H1 (cell line): ENCODE data around the gene HOGA1. TPM values are rescaled to one million over a fixed set of nuclear protein-coding genes. Genes with fewer than 3 reads are reported as not detected.

ENCODE experiments used
- CTCF ChIA-PET: fragments of 300-600 bp; sonication (Branson Sonifier 250); formaldehyde crosslinking; loops from one replicate; lab custom pipeline; 2021; ENCODE audit not compliant: partially characterized antibody; lab: Charles Lee
- POLR2A ChIA-PET: fragments of 300-600 bp; sonication (Branson Sonifier 250); formaldehyde crosslinking; loops from one replicate; lab custom pipeline; 2021; ENCODE audit warnings: inconsistent platforms; ENCODE audit not compliant: partially characterized antibody; lab: Charles Lee
- DNase-seq, 2 experiments: peaks; one replicate each; pipeline versions ENCODE4 v3.0.0 to v3.0.0-alpha.2; 2010 to 2022; ENCODE audit warnings: low spot score in 2 of 2, low read depth in 1 of 2, mixed read lengths in 1 of 2
- FAIRE-seq: peaks from 2 replicates; lab custom pipeline; 2011; peaks lifted over from hg19 to GRCh38; lab: Jason Lieb, UNC
- H2AFZ ChIP-seq: 2 replicates; pipeline ENCODE4 v1.8.1; 2012; ENCODE audit warnings: low read length, inconsistent platforms
- H2AK5ac ChIP-seq: 2 replicates; pipeline ENCODE4 v1.6.1; 2013; ENCODE audit warnings: low read depth, low read length
- H2BK120ac ChIP-seq: replicated peaks from 2 replicates; pipeline ENCODE3; 2013; ENCODE audit warnings: low read depth, low read length, inconsistent platforms
- H2BK12ac ChIP-seq: 2 replicates; pipeline ENCODE4 v1.6.1; 2013; ENCODE audit warnings: low read depth, low read length
- H2BK15ac ChIP-seq: 2 replicates; pipeline ENCODE4 v1.6.1; 2013; ENCODE audit warnings: low read length
- H2BK20ac ChIP-seq: 2 replicates; pipeline ENCODE4 v1.6.1; 2013; ENCODE audit warnings: low read length
- H2BK5ac ChIP-seq: 2 replicates; pipeline ENCODE4 v1.6.1; 2013; ENCODE audit warnings: low read depth, low read length
- H3K14ac ChIP-seq: 2 replicates; pipeline ENCODE4 v1.6.1; 2013; ENCODE audit warnings: inconsistent platforms; ENCODE audit not compliant: insufficient read length
- H3K18ac ChIP-seq: 2 replicates; pipeline ENCODE4 v1.6.1; 2013; ENCODE audit warnings: low read length; ENCODE audit errors: extremely low read depth
- H3K23ac ChIP-seq: 2 replicates; pipeline ENCODE4 v1.6.1; 2013; ENCODE audit warnings: inconsistent platforms; ENCODE audit not compliant: insufficient read length
- H3K23me2 ChIP-seq: 2 replicates; pipeline ENCODE4 v1.6.1; 2013; ENCODE audit warnings: low read depth, low read length
- H3K27ac ChIP-seq: 2 replicates; pipeline ENCODE4 v1.6.1; 2011; ENCODE audit warnings: low read depth, low read length, inconsistent platforms
- H3K27me3 ChIP-seq, 4 experiments: replicated peaks in 1 of 4; 1 replicate in 1 of 4; 2 replicates in 3 of 4; pipeline versions ENCODE4 v1.6.1 to v1.8.1; 2011 to 2013; ENCODE audit warnings: low read length in 3 of 4, mild to moderate bottlenecking in 3 of 4, inconsistent platforms in 2 of 4, mixed read lengths in 2 of 4, moderate library complexity in 1 of 4; ENCODE audit not compliant: control insufficient read depth in 3 of 4, insufficient read depth in 3 of 4; ENCODE audit errors: extremely low read depth in 1 of 4
- H3K36me3 ChIP-seq, 4 experiments: 2 replicates each; pipeline versions ENCODE4 v1.6.1 to v1.8.1; 2011 to 2013; ENCODE audit warnings: mild to moderate bottlenecking in 4 of 4, low read length in 3 of 4, moderate library complexity in 2 of 4, control low read depth in 1 of 4, inconsistent platforms in 1 of 4; ENCODE audit not compliant: insufficient read depth in 4 of 4, control insufficient read depth in 2 of 4
- H3K4ac ChIP-seq: replicated peaks from 2 replicates; pipeline ENCODE3; 2013; ENCODE audit warnings: low read length, low read depth, mixed read lengths, inconsistent platforms; ENCODE audit not compliant: insufficient read length
- H3K4me1 ChIP-seq, 4 experiments: replicated peaks in 1 of 4; 1 replicate in 1 of 4; 2 replicates in 3 of 4; pipeline versions ENCODE4 v1.6.1 to v1.8.1; 2011 to 2013; ENCODE audit warnings: low read length in 3 of 4, inconsistent platforms in 2 of 4, mixed read lengths in 1 of 4; ENCODE audit not compliant: insufficient read depth in 4 of 4, control insufficient read depth in 3 of 4
- H3K4me2 ChIP-seq, 2 experiments: 2 replicates each; pipeline versions ENCODE4 v1.6.1 to v1.8.1; 2011 to 2013; ENCODE audit warnings: low read depth in 2 of 2, low read length in 2 of 2, control low read depth in 1 of 2, inconsistent platforms in 1 of 2, mild to moderate bottlenecking in 1 of 2; ENCODE audit not compliant: insufficient read depth in 1 of 2
- H3K4me3 ChIP-seq, 4 experiments: fragments of 200-600, 300-600 bp in 1 of 4; sonication (generic), shearing (Covaris generic), sonication (Bioruptor Twin) in 1 of 4; 2 replicates each; pipeline versions ENCODE4 v1.5.1 to v1.8.1; 2011 to 2016; ENCODE audit warnings: low read length in 4 of 4, low read depth in 3 of 4, control low read depth in 2 of 4, inconsistent platforms in 2 of 4, mild to moderate bottlenecking in 2 of 4, mixed read lengths in 1 of 4, moderate library complexity in 1 of 4; ENCODE audit not compliant: insufficient read depth in 2 of 4; ENCODE audit errors: extremely low read depth in 1 of 4
- H3K56ac ChIP-seq: replicated peaks from 2 replicates; pipeline ENCODE3; 2013; ENCODE audit warnings: low read depth, mild to moderate bottlenecking, mixed read lengths, low read length, inconsistent platforms; ENCODE audit not compliant: insufficient read length
- H3K79me1 ChIP-seq: 2 replicates; pipeline ENCODE4 v1.6.1; 2013; ENCODE audit warnings: low read depth, low read length, control low read depth
- H3K79me2 ChIP-seq, 2 experiments: 2 replicates each; pipeline versions ENCODE4 v1.6.1 to v1.8.1; 2012 to 2013; ENCODE audit warnings: low read length in 2 of 2, mild to moderate bottlenecking in 2 of 2, inconsistent platforms in 1 of 2; ENCODE audit not compliant: insufficient read depth in 2 of 2, control insufficient read depth in 1 of 2
- H3K9ac ChIP-seq, 4 experiments: replicated peaks in 1 of 4; 1 replicate in 1 of 4; 2 replicates in 3 of 4; pipeline versions ENCODE4 v1.6.1 to v1.8.1; 2011 to 2013; ENCODE audit warnings: low read depth in 3 of 4, low read length in 3 of 4, control low read depth in 2 of 4, mild to moderate bottlenecking in 2 of 4, moderate library complexity in 2 of 4, inconsistent platforms in 1 of 4; ENCODE audit errors: extremely low read depth in 1 of 4
- H3K9me3 ChIP-seq, 2 experiments: 2 replicates each; pipeline versions ENCODE4 v1.6.1 to v1.8.1; 2012 to 2013; ENCODE audit warnings: mild to moderate bottlenecking in 2 of 2, moderate library complexity in 2 of 2, control low read depth in 1 of 2, inconsistent platforms in 1 of 2, low read depth in 1 of 2, low read length in 1 of 2, mixed read lengths in 1 of 2; ENCODE audit not compliant: insufficient read depth in 2 of 2
- H4K20me1 ChIP-seq, 2 experiments: replicated peaks in 1 of 2; 2 replicates each; pipeline versions ENCODE3 to v1.8.1; 2011 to 2013; ENCODE audit warnings: inconsistent platforms in 2 of 2, low read length in 2 of 2, mild to moderate bottlenecking in 1 of 2; ENCODE audit not compliant: insufficient read depth in 2 of 2, control insufficient read depth in 1 of 2
- H4K5ac ChIP-seq: 2 replicates; pipeline ENCODE4 v1.6.1; 2013; ENCODE audit warnings: low read length, low read depth, mixed read lengths, inconsistent platforms; ENCODE audit not compliant: insufficient read length
- H4K8ac ChIP-seq: 2 replicates; pipeline ENCODE4 v1.8.0; 2013; ENCODE audit warnings: mild to moderate bottlenecking, moderate library complexity, low read length, inconsistent platforms; ENCODE audit not compliant: insufficient read depth; ENCODE audit errors: extremely low read depth
- H4K91ac ChIP-seq: replicated peaks from 2 replicates; pipeline ENCODE3; 2013; ENCODE audit warnings: low read length, mixed read lengths, inconsistent platforms; ENCODE audit not compliant: insufficient read length
- BCL11A ChIP-seq, 2 experiments: IDR thresholded peaks; one replicate each; pipeline ENCODE4 v1.6.1; 2011; ENCODE audit warnings: low read depth in 2 of 2, low read length in 2 of 2, mild to moderate bottlenecking in 2 of 2
- CTBP2 ChIP-seq: IDR thresholded peaks from 2 replicates; pipeline ENCODE4 v1.7.0; 2011; ENCODE audit warnings: borderline replicate concordance, mild to moderate bottlenecking, moderate library complexity, mixed read lengths, low read length; ENCODE audit not compliant: insufficient read depth, insufficient read length
- EZH2 ChIP-seq: fragments of 200-600 bp; sonication (generic); IDR thresholded peaks from 2 replicates; pipeline ENCODE4 v1.7.1; 2012; ENCODE audit warnings: low read depth, mild to moderate bottlenecking, moderate library complexity, low read length, inconsistent platforms; ENCODE audit not compliant: severe bottlenecking
- NANOG ChIP-seq: IDR thresholded peaks from 2 replicates; pipeline ENCODE4 v1.6.1; 2011; ENCODE audit warnings: low read length, low read depth, mild to moderate bottlenecking, inconsistent platforms; ENCODE audit not compliant: insufficient read depth, poor library complexity, severe bottlenecking
- NRF1 ChIP-seq: IDR thresholded peaks from 2 replicates; pipeline ENCODE4 v1.6.1; 2011; ENCODE audit warnings: mild to moderate bottlenecking, low read depth, low read length, improper control_type of control experiment
- RFX5 ChIP-seq: IDR thresholded peaks from 2 replicates; pipeline ENCODE4 v1.6.1; 2011; ENCODE audit warnings: low read depth, low read length, improper control_type of control experiment, borderline replicate concordance
- SIX5 ChIP-seq: IDR thresholded peaks from 2 replicates; pipeline ENCODE4 v1.6.1; 2011; ENCODE audit warnings: mild to moderate bottlenecking, low read depth, low read length
- TEAD4 ChIP-seq: IDR thresholded peaks from 2 replicates; pipeline ENCODE4 v1.6.1; 2012; ENCODE audit warnings: low read depth, low read length, inconsistent platforms, mixed read lengths
- WGBS, 2 experiments: shearing (Covaris generic) in 1 of 2; methylation state at CpG; one replicate each; pipeline versions ENCODE4 v1.1.6 to v1.1.7; 2013 to 2015; ENCODE audit warnings: low lambda C conversion rate in 2 of 2, mixed read lengths in 2 of 2, inconsistent platforms in 1 of 2, low coverage in 1 of 2, missing lambda C conversion rate in 1 of 2; ENCODE audit not compliant: insufficient replicate concordance in 2 of 2, insufficient coverage in 1 of 2, insufficient read length in 1 of 2; ENCODE audit errors: extremely low coverage in 1 of 2, missing lambda C conversion rate in 1 of 2; 5-methylcytosine and 5-hydroxymethylcytosine counted together
- polyA plus RNA-seq, 7 experiments: library from polyadenylated mRNA; depleted of rRNA in 3 of 7; stranded (reverse) in 5 of 7; unstranded in 2 of 7; fragments of >200 nt in 5 of 7; fragments of 200-250 nt in 2 of 7; gene quantifications; 1 replicate in 5 of 7; 2 replicates in 1 of 7; 4 replicates in 1 of 7; pipeline versions ENCODE4 v1.2.1 to v1.2.3, GENCODE V29; 2011 to 2013; ENCODE audit warnings: missing spikeins in 2 of 7, mixed read lengths in 2 of 7
- total RNA-seq: library from RNA; stranded (reverse); fragmentation: NEBNext Ultra II Directional; extraction: Animal tissue kit (Norgen Biotek cat#: 25700); gene quantifications from 2 replicates; pipeline ENCODE4 v1.2.1, GENCODE V29; 2021
- TF ChIP-seq, protein P1 (sequence below): IDR thresholded peaks from 2 replicates; pipeline ENCODE4 v1.6.1; 2012; ENCODE audit warnings: inconsistent platforms
- TF ChIP-seq, protein P2 (sequence below): IDR thresholded peaks from 2 replicates; pipeline ENCODE4 v1.6.1; 2012; ENCODE audit warnings: inconsistent platforms

HOGA1 gene
- total and polyA plus RNA-seq, 2 of the 8 experiments (the other 6 are each of a cell fraction or from before 2014, with no cell fraction given), result 0.28 to 1.00 TPM

DNA sequence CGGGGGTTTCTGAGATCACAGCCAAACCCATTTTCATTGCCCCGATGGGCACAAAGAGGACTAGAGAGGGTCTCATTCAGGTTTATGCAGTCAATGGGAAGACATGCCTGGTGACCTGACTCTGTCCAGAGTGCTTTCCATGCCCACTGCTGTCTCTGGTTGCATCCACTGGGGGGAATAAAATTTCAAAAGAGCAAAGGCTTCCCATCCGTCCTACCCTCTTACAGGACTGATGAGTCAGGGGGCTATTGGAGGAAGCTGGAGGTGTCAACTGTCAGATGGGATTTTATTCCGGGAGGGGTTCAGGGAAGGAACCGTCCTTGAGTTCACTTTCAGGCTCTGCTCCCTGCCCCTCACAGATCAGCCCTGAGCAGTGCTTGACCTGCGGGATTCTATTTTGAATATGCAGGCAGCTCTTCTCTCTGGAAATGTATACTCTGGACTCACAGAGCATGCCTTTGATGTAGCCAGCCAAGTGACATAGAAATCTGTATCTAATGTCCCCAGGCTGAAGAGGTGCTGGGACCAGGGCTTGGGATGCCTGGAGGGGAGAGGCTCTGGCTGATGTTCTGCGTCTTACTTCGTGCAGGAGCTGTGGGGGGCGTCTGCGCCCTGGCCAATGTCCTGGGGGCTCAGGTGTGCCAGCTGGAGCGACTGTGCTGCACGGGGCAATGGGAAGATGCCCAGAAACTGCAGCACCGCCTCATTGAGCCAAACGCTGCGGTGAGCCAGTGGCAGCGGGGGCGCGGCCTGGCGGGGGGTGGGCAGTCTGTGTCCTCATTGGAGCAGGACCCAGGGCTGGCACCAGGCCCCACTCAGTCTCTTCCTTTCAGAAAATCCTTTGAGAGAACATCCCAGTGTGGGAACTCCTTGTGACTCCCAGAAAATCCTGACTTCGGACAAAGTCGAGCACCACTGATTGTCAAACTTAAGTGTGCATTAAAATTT is 17.4 kb downstream of the HOGA1 start:
- no peak overlapping the region for H4K91ac ChIP-seq
- H4K8ac ChIP-seq, result no peak overlapping the region
- H2AFZ ChIP-seq, result no peak overlapping the region
- H3K79me2 ChIP-seq, result no peaks in the 10 kb centered on the region
- no peak overlapping the region for H3K23ac ChIP-seq
- no peak overlapping the region for H3K4me3 ChIP-seq
- no peak overlapping the region for H3K4me2 ChIP-seq
- H3K14ac ChIP-seq, result no peak overlapping the region
- H3K4me1 ChIP-seq, result peaks cover 0 to 2% (median under 1%) of the 10 kb centered on the region in 4 experiments; a peak in 1 of 7 replicates
- no peak overlapping the region for H2BK15ac ChIP-seq
- H3K79me1 ChIP-seq, result no peaks in the 10 kb centered on the region
- H4K5ac ChIP-seq, result no peak overlapping the region
- no peaks in the 10 kb centered on the region for H3K23me2 ChIP-seq
- no peak overlapping the region for H2AK5ac ChIP-seq
- ChIA-PET POLR2A (interaction anchor here (0.6 to 1.3 kb wide), 3 partner anchors 9 to 490 kb away, joined by 4 to 5 read pairs (median 4); no protein-coding TSS in a partner anchor), CTCF (interaction anchor here (0.6 to 4.3 kb wide), 9 partner anchors 9 to 134 kb away, joined by 3 to 24 read pairs (median 4); partner anchors contain the start of gene ANKRD2)
- no peak overlapping the region for H3K4ac ChIP-seq
- no peaks in the 10 kb centered on the region for H3K36me3 ChIP-seq
- H3K9ac ChIP-seq, result no peak overlapping the region
- WGBS, 2 experiments, result 78% methylated on average over 21 of the region's 21 CpGs; no CpG with 5 or more reads in 1 of the 2 experiments
- H3K18ac ChIP-seq, result no peak overlapping the region
- no peak overlapping the region for H2BK20ac ChIP-seq
- H3K27ac ChIP-seq, result no peak overlapping the region
- H2BK12ac ChIP-seq, result no peak overlapping the region
- H3K9me3 ChIP-seq, result no peaks in the 10 kb centered on the region
- no peaks in the 10 kb centered on the region for H3K27me3 ChIP-seq
- no peaks in the 10 kb centered on the region for H4K20me1 ChIP-seq
- H2BK5ac ChIP-seq, result no peak overlapping the region
- no peak overlapping the region for H2BK120ac ChIP-seq
- FAIRE-seq (no peak), DNase-seq (no peak)
- H3K56ac ChIP-seq, result no peak overlapping the region
- TF ChIP-seq, protein P1, sequence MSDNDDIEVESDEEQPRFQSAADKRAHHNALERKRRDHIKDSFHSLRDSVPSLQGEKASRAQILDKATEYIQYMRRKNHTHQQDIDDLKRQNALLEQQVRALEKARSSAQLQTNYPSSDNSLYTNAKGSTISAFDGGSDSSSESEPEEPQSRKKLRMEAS, result no peak
- TF ChIP-seq BCL11A (IDR thresholded peaks at IDR 0.05; ENCODE audit: low read depth in 2 of 2, low read length in 2 of 2) (no peak), SIX5 (no peak), NRF1 (no peak), RFX5 (no peak), NANOG (no peak), EZH2 (no peak), CTBP2 (no peak), TEAD4 (no peak)
- TF ChIP-seq, protein P2, sequence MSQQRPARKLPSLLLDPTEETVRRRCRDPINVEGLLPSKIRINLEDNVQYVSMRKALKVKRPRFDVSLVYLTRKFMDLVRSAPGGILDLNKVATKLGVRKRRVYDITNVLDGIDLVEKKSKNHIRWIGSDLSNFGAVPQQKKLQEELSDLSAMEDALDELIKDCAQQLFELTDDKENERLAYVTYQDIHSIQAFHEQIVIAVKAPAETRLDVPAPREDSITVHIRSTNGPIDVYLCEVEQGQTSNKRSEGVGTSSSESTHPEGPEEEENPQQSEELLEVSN, result no peak
